GM18951 (cell line): ENCODE data around the gene ETV5.

Experiments used
- POLR2A ChIP-seq: IDR thresholded peaks from 4 replicates; pipeline ENCODE4 v1.6.1; 2011; ENCODE audit warnings: mild to moderate bottlenecking; ENCODE audit not compliant: insufficient read length, insufficient read depth; ENCODE audit errors: extremely low read depth
- in situ Hi-C: fragments of 300-500 bp; cut with MboI; formaldehyde crosslinking; loops from one replicate; pipeline ENCODE4 v1.12.0; 2022; ENCODE audit warnings: low sequenced_read_pairs, mixed read lengths, inconsistent platforms; ENCODE audit not compliant: unreplicated experiment

ETV5 gene

DNA sequence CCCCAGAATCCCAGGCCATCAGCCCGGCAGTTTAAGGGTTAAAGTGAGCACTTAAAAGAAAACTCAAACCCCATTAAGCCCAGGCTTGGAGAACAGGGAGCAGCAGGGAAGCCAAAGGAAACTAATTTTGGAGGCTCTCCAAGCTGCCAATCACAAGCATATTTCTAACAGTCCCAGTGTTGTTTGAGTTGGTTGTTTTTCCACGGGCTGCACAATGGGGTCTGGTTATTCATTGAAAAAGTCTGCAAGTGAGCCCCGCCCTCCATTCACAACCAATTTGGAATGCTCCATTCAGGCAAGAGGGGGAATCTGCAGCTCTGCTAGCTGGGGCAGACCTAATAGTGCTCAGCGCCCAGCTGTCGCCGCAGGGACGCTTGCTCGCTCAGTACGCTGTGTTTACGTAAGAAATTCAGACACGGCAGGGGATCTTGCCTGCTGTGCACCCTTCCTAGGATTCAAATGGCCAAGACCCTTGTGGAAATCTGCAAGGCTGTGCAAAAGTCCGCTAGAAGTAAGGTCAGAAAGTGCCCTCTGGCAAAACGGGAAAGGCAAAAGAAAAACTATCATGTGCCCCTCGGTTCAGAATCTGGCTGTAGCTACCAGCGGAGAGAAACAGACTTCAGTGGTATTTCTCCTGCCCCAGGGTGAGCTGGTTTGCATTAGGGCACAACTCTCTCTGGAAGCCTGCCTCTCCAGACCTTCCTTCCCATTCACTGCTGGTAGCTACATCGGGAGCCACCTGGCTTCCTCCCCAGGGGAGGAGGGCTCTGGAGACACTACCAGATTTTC is 11.0 kb downstream of the ETV5 start:
- no peak for TF ChIP-seq POLR2A
- in situ Hi-C loops = no loop called here

DNA sequence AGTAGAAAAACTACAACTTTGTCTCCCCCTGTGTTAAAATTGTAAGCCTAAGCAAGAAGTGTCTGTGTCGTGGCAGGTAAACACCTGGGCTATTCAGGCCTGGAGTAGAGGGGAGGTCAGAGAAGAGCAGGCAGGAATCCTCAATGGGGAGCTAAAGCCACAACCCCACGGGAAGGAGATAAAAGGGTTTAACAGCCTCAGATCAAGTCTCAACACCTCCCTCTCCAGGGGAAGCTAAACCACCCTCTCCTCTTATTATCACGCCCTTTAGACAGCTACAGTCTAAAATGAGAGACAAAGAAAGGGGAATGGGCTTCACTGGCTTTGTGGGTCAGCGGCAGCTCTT is 11.6 kb downstream of the ETV5 start:
- TF ChIP-seq POLR2A = no peak
- in situ Hi-C loops = no loop called here

DNA sequence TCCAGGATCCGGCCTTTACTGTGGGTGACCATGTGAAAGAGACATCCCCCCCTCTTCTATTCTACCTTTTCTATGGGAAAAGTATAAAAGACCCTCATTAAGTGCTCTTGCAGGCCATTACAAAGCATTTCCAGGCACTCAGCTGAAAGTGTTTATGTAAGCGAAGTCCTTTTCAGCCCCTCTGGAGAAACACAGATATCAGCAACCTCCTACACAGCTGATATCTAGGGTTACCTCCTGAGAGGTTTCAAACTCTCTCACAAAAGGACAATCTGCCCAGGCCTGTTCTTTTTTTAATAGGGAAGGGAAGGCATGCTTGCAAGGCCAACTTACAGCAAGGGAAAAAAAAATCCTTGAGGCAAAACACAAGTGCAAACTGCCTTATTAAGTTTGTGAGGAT is 12.6 kb downstream of the ETV5 start:
- no peak for TF ChIP-seq POLR2A
- in situ Hi-C loops = no loop called here

DNA sequence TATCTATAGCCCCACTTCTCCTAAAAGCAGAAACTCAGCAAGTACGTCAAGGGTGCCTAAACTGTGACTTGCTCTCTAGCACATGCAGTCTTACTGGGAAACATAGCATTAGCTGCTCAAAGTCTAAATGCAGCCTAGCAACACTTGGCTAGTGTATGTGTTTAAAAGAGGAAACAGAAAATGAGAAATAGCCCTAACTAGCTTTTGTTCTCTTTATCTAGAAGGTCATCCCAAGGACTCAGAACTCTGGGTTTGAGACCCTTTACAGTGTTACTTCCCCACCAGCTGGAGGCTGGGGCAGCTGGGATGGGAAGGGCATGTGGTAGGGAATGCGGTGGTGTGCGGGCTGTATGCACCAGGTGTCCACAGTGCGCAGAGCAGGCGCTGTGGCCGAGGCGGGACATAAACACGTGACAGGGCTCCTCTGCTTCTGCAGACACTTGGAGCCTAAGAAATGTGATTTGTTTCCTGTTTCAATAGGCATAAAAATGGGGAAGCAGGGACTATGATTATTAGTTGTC is 13.3 kb downstream of the ETV5 start:
- no peak for TF ChIP-seq POLR2A
- in situ Hi-C loops = no loop called here

DNA sequence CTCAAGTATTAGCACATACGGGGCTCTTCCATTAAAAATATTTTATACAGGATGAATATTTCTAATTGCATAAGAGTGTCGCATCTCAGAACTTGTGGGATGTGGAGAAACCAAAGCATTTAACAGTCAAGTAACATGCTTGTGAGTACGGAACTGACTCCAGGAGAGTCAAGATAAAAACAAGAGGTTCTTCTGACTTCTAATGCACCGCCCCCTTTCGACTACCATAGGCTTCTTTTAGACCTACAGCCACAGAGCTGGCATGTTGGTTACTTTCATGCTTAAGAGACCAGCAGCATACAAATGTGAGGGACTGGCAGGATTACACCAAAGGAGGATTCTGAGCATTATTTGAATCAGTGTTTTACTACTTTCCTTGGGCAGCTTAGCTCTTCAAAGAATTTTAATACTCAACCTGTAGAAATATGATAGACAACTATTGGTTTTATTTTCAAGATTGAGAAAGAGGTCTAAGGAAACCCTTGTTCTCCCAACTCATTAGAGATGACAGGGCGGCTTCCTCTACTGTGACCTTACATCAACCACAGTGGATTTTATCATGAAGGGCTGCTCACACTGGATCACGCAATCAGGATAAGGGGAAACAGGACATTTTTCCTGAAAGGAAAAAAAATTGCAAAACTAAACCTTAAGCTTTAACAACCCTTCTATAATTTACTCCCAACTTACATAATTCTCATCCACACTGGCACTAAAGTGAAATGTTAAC is 14.0 kb downstream of the ETV5 start:
- in situ Hi-C loops = no loop called here
- TF ChIP-seq POLR2A = no peak

DNA sequence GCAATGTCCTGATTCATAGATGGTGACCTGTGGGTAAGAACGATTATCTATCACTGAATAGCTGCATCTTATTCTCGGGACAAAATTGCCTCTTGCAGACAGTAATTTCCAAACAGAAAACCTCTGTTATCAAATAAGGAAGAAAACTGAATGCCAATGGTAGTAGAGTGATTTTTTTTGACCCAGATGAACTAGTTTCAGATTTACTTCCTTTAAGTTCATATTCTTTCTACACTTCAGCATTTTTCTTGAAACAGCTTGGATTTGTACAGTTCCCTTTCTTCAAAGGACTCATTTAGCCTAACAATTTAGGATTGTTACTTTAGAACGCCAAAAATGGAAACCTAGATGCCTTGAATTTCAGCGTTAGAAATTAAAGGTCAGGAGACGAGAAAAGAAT is 14.6 kb downstream of the ETV5 start:
- in situ Hi-C loops = no loop called here
- no peak for TF ChIP-seq POLR2A

DNA sequence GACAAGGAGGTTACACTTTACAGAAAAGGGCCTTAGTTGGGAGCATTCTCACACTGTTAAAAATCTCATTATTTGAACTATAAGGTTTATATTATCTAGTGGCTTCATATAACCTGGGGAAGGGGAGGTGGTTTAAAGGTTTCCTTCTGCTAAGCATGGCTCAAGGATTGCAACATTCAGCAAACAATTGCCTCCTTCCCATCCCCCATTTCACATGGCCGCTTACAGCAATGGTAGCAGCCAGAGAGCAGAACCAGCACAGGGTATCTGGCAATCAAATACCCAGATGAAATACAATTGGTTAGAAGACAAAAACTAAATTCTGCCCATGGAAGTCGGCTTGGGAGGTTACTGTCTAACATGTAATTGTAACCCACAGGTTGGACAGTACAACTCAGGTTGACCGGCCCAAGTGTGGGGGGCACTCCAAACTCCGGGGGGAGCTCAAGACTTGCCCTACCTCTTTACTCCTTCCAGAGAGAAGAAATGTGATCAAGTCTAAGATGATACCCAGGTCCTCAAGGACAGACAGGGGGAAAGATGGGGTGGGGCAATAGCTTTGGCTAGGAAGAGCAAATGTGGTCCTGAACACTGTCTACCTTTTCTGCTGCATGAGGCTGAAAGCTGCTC is 15.5 kb downstream of the ETV5 start:
- in situ Hi-C loops = no loop called here

DNA sequence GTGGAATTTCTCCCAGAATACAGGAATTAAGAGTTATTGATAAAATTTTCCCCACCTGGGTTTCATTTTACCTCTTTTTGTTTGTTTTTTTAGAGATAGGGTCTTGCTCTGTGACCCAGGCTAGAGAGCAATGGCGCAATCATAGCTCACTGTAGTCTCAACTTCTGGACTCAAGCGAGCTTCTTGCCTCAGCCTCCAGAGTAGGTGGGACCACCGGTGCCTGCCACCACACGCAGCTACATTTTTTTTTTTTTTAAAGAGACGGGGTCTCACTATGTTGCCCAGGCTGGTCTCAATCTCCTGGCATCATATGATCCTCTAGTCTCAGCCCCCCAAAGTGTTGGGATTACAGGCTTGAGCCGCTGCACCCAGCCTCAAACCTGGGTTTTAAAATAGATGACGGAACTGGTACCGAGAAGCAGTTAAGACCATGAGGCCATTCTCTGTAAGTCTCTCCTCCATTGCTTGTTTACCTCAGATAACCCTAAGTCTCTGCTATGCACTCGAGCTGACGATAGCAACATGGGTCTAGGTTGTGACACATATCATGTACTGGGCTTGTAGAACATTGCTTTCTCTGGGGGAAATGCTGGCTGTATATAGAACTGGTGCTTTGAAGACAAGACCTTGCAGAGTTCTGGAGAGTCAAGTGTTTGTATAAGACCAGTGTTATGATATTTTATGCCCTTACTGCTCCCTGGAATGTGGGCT is 16.4 kb downstream of the ETV5 start:
- TF ChIP-seq POLR2A = no peak
- in situ Hi-C loops = no loop called here

More for the DNA sequence above, 15.5 kb downstream of the ETV5 start:
- TF ChIP-seq POLR2A = no peak

DNA sequence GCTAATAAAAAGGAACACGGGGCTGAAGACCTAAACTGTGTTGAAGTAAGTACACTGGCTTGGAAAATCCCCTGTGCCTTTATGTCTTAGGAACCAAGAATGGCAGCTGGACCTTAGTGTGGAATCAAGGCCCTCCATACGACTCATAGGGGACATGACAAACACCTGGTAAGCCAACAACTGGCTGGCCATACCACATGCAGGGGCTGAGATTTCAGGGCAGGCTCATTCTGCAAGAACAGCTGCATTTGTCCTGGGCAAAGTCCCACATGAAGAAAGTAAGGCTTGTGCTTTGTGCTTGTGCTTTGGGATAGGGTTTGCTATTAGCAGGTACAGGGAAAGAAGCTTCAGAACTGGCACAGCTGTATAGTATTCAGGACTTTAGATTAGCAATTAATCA is 18.0 kb downstream of the ETV5 start:
- in situ Hi-C loops = no loop called here
- no peak for TF ChIP-seq POLR2A

DNA sequence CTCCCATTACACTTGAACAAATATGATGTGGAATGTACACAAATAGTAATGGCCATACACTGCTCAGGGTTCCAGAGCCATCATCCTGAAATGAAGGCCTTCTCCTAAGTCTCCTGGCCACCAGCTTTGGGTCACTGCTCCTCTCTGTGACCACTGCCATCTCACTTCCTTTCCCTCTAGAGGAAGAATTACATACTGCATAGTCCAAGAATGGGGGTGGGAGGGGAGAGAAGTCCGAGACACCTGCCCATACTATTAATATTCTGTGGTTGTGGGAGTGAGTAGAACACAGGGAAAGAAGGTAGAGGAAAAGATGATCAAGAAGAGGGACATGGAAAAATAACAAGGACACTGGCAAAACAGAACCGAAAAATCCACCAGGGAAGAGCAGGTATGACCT is 20.6 kb downstream of the ETV5 start:
- TF ChIP-seq POLR2A = no peak
- in situ Hi-C loops = no loop called here

DNA sequence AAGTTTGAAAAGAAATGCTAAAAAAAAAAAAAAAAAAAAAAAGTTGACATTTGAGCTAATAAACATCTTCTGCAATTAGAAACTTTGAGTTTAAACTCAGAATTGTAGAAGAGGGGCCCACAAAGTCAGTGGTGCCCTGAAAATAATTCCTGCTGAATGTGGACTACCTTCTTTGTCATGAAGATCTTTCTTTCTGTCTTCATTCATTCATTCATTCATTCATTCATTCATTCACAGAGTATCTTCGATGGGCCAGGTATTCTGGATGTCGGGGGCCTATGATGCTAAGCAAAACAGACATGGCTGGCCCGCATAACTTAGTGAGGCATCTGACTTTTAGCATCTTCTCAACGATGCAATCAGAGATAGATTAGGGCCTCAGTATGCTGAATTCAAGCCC is 24.6 kb downstream of the ETV5 start:
- TF ChIP-seq POLR2A = no peak
- in situ Hi-C loops = no loop called here

DNA sequence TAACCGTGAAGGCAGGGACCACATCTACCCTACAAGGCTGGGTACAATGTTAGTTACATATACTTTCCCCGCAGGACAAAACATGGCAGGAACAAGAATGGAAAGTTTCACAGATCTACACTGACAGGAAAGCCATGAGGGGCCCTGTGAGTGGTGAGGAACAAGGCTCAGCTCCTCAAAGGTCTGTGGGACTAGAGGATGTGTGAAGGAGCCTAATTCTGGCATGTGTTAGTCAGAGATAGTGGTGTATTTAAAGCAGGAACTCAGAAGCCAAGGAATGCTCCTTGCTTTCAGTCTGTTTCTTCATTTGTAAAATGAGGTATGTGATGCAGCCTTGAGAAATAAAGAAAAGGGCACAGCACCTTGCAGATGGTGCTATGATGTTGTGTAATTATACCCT is 25.1 kb downstream of the ETV5 start:
- in situ Hi-C loops = no loop called here
- no peak for TF ChIP-seq POLR2A

DNA sequence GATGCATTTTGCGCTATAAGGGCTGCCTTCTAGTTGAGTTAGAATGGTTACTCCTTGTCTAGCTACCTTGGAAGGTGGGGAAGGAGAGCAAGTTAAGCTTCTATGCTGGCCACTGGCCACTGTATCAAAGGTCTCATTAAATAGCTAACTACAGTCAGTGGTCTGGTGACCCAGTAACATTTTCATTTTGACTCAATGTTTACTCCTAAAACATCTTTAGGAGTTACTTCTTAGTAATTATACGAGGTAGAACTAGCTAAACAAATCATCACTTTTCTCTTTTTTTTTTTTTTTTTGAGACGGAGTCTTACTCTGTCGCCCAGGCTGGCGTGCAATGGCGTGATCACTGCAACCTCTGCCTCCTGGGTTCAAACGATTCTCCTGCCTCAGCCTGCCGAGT is 26.7 kb downstream of the ETV5 start:
- in situ Hi-C loops = no loop called here
- TF ChIP-seq POLR2A = no peak
